Dermis blood vessel endothelial cell (primary cell): Measurements from ENCODE around the gene TNIK. TPM values are rescaled to one million over a fixed set of nuclear protein-coding genes. Genes with fewer than 3 reads are reported as not detected.
"Not testable (repeated sequence)": the region's sequence is repeated elsewhere in the genome, so short reads cannot be mapped to it uniquely, and the experiment has no call there.

Experiments
- DNase-seq: peaks from one replicate; pipeline ENCODE4 v3.0.0; 2010
- total RNA-seq: library from RNA; depleted of rRNA; stranded (reverse); fragments of >200 nt; gene quantifications from 2 replicates; pipeline ENCODE4 v1.2.3, GENCODE V29; 2014

Gene TNIK
- total RNA-seq, 1 donor from 2014 or later, result 8.2 TPM

GRCh38 chr3:171118993-171119392 is 341.2 kb downstream of the TNIK start:
- DNase-seq, result not testable (repeated sequence)

- DNase-seq, result no peak
These were observed 343.3 kb downstream of the TNIK start for GRCh38 chr3:171116824-171117395.

GRCh38 chr3:171116365-171116764 is 343.8 kb downstream of the TNIK start:
- peak; percentile 63 for DNase-seq

GRCh38 chr3:171115667-171116066 is 344.5 kb downstream of the TNIK start:
- DNase-seq, result no peak

GRCh38 chr3:171113716-171114115 is 346.5 kb downstream of the TNIK start:
- no peak for DNase-seq

- no peak for DNase-seq
These were observed 349.5 kb downstream of the TNIK start for GRCh38 chr3:171110715-171111114.

GRCh38 chr3:171108066-171108465 is 352.1 kb downstream of the TNIK start:
- DNase-seq, result no peak

GRCh38 chr3:171103185-171103584 is 357.0 kb downstream of the TNIK start:
- DNase-seq, result no peak

- peak; percentile 15 for DNase-seq
These were observed 358.1 kb downstream of the TNIK start for GRCh38 chr3:171101982-171102641.

GRCh38 chr3:171099911-171100310 is 360.3 kb downstream of the TNIK start:
- DNase-seq, result no peak

- DNase-seq, result peak; percentile 6
These were observed 365.1 kb downstream of the TNIK start for GRCh38 chr3:171095063-171095462.

GRCh38 chr3:171094411-171094810 is 365.8 kb downstream of the TNIK start:
- DNase-seq, result no peak

GRCh38 chr3:171093462-171093861 is 366.7 kb downstream of the TNIK start:
- DNase-seq, result no peak

GRCh38 chr3:171092467-171092911 is 367.7 kb downstream of the TNIK start:
- no peak for DNase-seq

GRCh38 chr3:171090321-171090720 is 369.9 kb downstream of the TNIK start:
- DNase-seq, result no peak

GRCh38 chr3:171088964-171089754 is 371.0 kb downstream of the TNIK start:
- peak; percentile 82 for DNase-seq

GRCh38 chr3:171088496-171088895 is 371.7 kb downstream of the TNIK start:
- no peak for DNase-seq

GRCh38 chr3:171086914-171087313 is 373.3 kb downstream of the TNIK start:
- DNase-seq, result no peak

- DNase-seq, result no peak
These were observed 382.9 kb downstream of the TNIK start for GRCh38 chr3:171077261-171077660.

- no peak for DNase-seq
These were observed 387.8 kb downstream of the TNIK start for GRCh38 chr3:171072432-171072831.

- no peak for DNase-seq
These were observed 391.5 kb downstream of the TNIK start for GRCh38 chr3:171068658-171069057.

GRCh38 chr3:171066206-171066605 is 394.0 kb downstream of the TNIK start:
- DNase-seq, result no peak

- DNase-seq, result no peak
These were observed 394.5 kb downstream of the TNIK start for GRCh38 chr3:171065732-171066131.

GRCh38 chr3:171064461-171064860 is 395.7 kb downstream of the TNIK start:
- DNase-seq, result no peak
